H9 (cell line): ENCODE measurements around the gene C18orf54. TPM values are rescaled to one million over a fixed set of nuclear protein-coding genes. Genes with fewer than 3 reads are reported as not detected.

Experiments
- DNase-seq: peaks from one replicate; pipeline ENCODE4 v3.0.0-alpha.2; 2017
- H2AFZ ChIP-seq: one replicate; pipeline ENCODE4 v1.6.1; 2013; ENCODE audit warnings: mild to moderate bottlenecking, low read length, control low read depth, moderate library complexity
- H2AK5ac ChIP-seq: 2 replicates; pipeline ENCODE4 v1.6.1; 2013; ENCODE audit warnings: low read length, control low read depth, mixed read lengths; ENCODE audit not compliant: insufficient read length
- H2BK120ac ChIP-seq: one replicate; pipeline ENCODE4 v1.6.1; 2013; ENCODE audit warnings: low read depth, mild to moderate bottlenecking, low read length, control low read depth, inconsistent platforms; ENCODE audit not compliant: poor library complexity, severe bottlenecking
- H2BK12ac ChIP-seq: 2 replicates; pipeline ENCODE4 v1.6.1; 2013; ENCODE audit warnings: low read length, control low read depth, mixed read lengths, low read depth; ENCODE audit not compliant: insufficient read length
- H2BK15ac ChIP-seq: 2 replicates; pipeline ENCODE4 v1.6.1; 2013; ENCODE audit warnings: low read depth, low read length, control low read depth
- H2BK20ac ChIP-seq: one replicate; pipeline ENCODE4 v1.6.1; 2013; ENCODE audit warnings: low read depth, mild to moderate bottlenecking, low read length, control low read depth, inconsistent platforms; ENCODE audit not compliant: poor library complexity, severe bottlenecking
- H2BK5ac ChIP-seq: 2 replicates; pipeline ENCODE4 v1.6.1; 2013; ENCODE audit warnings: low read length, control low read depth, mixed read lengths; ENCODE audit not compliant: insufficient read length
- H3K14ac ChIP-seq: 2 replicates; pipeline ENCODE4 v1.6.1; 2013; ENCODE audit warnings: low read length, control low read depth; ENCODE audit not compliant: insufficient read depth
- H3K18ac ChIP-seq: 2 replicates; pipeline ENCODE4 v1.6.1; 2013; ENCODE audit warnings: low read depth, mild to moderate bottlenecking, mixed read lengths, low read length, control low read depth; ENCODE audit not compliant: insufficient read length
- H3K23ac ChIP-seq: 2 replicates; pipeline ENCODE4 v1.6.1; 2013; ENCODE audit warnings: low read length, control low read depth, mixed read lengths, low read depth; ENCODE audit not compliant: insufficient read length
- H3K23me2 ChIP-seq: 2 replicates; pipeline ENCODE4 v1.6.1; 2013; ENCODE audit warnings: low read depth, mild to moderate bottlenecking, mixed read lengths, low read length, control low read depth; ENCODE audit not compliant: insufficient read length, poor library complexity, severe bottlenecking
- H3K27ac ChIP-seq: 2 replicates; pipeline ENCODE4 v1.5.1; 2013; ENCODE audit warnings: low read length, control low read depth, mixed read lengths, low read depth; ENCODE audit not compliant: insufficient read length
- H3K27me3 ChIP-seq: 2 replicates; pipeline ENCODE4 v1.6.1; 2013; ENCODE audit warnings: low read length, control low read depth, inconsistent platforms; ENCODE audit not compliant: insufficient read depth
- H3K4ac ChIP-seq: 2 replicates; pipeline ENCODE4 v1.6.1; 2013; ENCODE audit warnings: low read depth, mild to moderate bottlenecking, control low read depth, inconsistent platforms, low read length, moderate library complexity
- H3K4me1 ChIP-seq: 2 replicates; pipeline ENCODE4 v1.6.1; 2013; ENCODE audit warnings: low read length, control low read depth, inconsistent platforms; ENCODE audit not compliant: insufficient read depth
- H3K4me2 ChIP-seq: 2 replicates; pipeline ENCODE4 v1.6.1; 2013; ENCODE audit warnings: low read length, control low read depth, mixed read lengths; ENCODE audit not compliant: insufficient read length, insufficient read depth
- H3K56ac ChIP-seq: 2 replicates; pipeline ENCODE4 v1.6.1; 2013; ENCODE audit warnings: low read depth, mild to moderate bottlenecking, mixed read lengths, low read length, control low read depth; ENCODE audit not compliant: insufficient read length
- H3K79me1 ChIP-seq: 2 replicates; pipeline ENCODE4 v1.6.1; 2013; ENCODE audit warnings: low read depth, mild to moderate bottlenecking, moderate library complexity, low read length, control low read depth, inconsistent platforms; ENCODE audit not compliant: insufficient read depth, poor library complexity, severe bottlenecking
- H3K79me2 ChIP-seq: 2 replicates; pipeline ENCODE4 v1.6.1; 2013; ENCODE audit warnings: low read length, control low read depth, inconsistent platforms; ENCODE audit not compliant: insufficient read depth
- H3K9ac ChIP-seq: 2 replicates; pipeline ENCODE4 v1.6.1; 2013; ENCODE audit warnings: low read length, control low read depth, mixed read lengths; ENCODE audit not compliant: insufficient read length; ENCODE audit errors: extremely low read depth
- H3K9me3 ChIP-seq: one replicate; pipeline ENCODE4 v1.6.1; 2013; ENCODE audit warnings: low read depth, low read length, inconsistent platforms; ENCODE audit not compliant: control insufficient read depth
- H3T11ph ChIP-seq: one replicate; pipeline ENCODE4 v1.6.1; 2013; ENCODE audit warnings: mild to moderate bottlenecking, low read length, control low read depth, inconsistent platforms
- H4K20me1 ChIP-seq: one replicate; pipeline ENCODE4 v1.6.1; 2013; ENCODE audit not compliant: control insufficient read depth, insufficient read length, insufficient read depth
- H4K5ac ChIP-seq: 2 replicates; pipeline ENCODE4 v1.6.1; 2013; ENCODE audit warnings: low read depth, mild to moderate bottlenecking, mixed read lengths, low read length, control low read depth; ENCODE audit not compliant: insufficient read length
- H4K8ac ChIP-seq: replicated peaks from 2 replicates; pipeline ENCODE4 v1.6.1; 2013; ENCODE audit warnings: low read length, control low read depth, mixed read lengths, low read depth; ENCODE audit not compliant: insufficient read length
- H4K91ac ChIP-seq: 2 replicates; pipeline ENCODE4 v1.6.1; 2013; ENCODE audit warnings: low read depth, mild to moderate bottlenecking, moderate library complexity, mixed read lengths, low read length, control low read depth; ENCODE audit not compliant: insufficient read length
- H3K27ac Mint-ChIP-seq, 3 experiments: 2 replicates in 2 of 3; 3 replicates in 1 of 3; pipeline ENCODE4 v1.8.0; 2020 to 2021; ENCODE audit warnings: mixed read lengths in 3 of 3, mild to moderate bottlenecking in 1 of 3, moderate library complexity in 1 of 3
- H3K27me3 Mint-ChIP-seq: 2 replicates; pipeline ENCODE4 v1.8.0; 2021; ENCODE audit warnings: low read depth, mild to moderate bottlenecking, moderate library complexity, mixed read lengths
- H3K36me3 Mint-ChIP-seq, 3 experiments: 2 replicates in 2 of 3; 3 replicates in 1 of 3; pipeline ENCODE4 v1.8.0; 2020 to 2021; ENCODE audit warnings: low read depth in 3 of 3, mixed read lengths in 3 of 3; ENCODE audit not compliant: insufficient read depth in 1 of 3
- H3K4me1 Mint-ChIP-seq, 2 experiments: 2 replicates each; pipeline ENCODE4 v1.8.0; 2020; ENCODE audit warnings: mixed read lengths in 2 of 2
- H3K4me3 Mint-ChIP-seq, 2 experiments: 2 replicates in 1 of 2; 3 replicates in 1 of 2; pipeline ENCODE4 v1.8.0; 2020 to 2021; ENCODE audit warnings: mild to moderate bottlenecking in 2 of 2, mixed read lengths in 2 of 2, moderate library complexity in 1 of 2
- H3K9me3 Mint-ChIP-seq, 2 experiments: 2 replicates in 1 of 2; 3 replicates in 1 of 2; pipeline ENCODE4 v1.8.0; 2020; ENCODE audit warnings: mild to moderate bottlenecking in 2 of 2, mixed read lengths in 2 of 2, moderate library complexity in 1 of 2
- WGBS: extraction: QIAGEN DNeasy Blood & Tissue Kit; methylation state at CpG from one replicate; pipeline ENCODE4 v1.1.7; 2013; ENCODE audit warnings: missing lambda C conversion rate, low lambda C conversion rate, mixed read lengths; ENCODE audit not compliant: insufficient read length; ENCODE audit errors: extremely low coverage; 5-methylcytosine and 5-hydroxymethylcytosine counted together
- total RNA-seq: library from RNA; stranded (reverse); gene quantifications from 2 replicates; pipeline ENCODE4 v1.2.1, GENCODE V29; 2021
- TF ChIP-seq, protein P1 (sequence below): fragments of 200-600 bp; sonication (generic); conservative IDR thresholded peaks from 3 replicates; pipeline ENCODE4 v1.8.0; 2021; ENCODE audit warnings: antibody characterized with exemption, mild to moderate bottlenecking

C18orf54 gene
- total RNA-seq, 1 experiment from 2014 or later = 21.6 TPM

DNA sequence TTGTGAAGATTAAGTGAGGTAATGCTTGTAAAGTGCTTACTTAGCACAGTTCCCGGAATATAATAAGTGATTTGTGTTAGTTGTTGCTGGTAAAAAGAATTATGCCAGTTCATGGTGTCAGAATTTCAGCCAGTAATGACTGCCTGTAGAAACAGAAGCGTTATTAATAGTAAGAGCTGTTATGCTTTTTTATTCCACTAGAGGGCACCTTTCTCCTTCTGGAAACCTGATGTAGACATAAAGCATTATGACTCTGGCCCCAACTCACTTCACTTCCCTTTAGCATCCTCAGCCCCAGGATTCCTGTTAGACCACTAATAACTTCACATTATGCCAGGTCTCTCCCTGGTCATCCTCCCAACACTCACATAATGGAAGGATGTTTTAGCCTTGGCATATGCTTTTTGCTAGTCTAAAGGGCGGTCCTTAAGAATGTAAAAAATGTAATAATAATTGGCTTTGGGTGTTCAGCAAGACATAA lies 34.9 kb downstream of the C18orf54 start:
- Histone ChIP-seq H3K27ac (no peak overlapping the region), H2BK120ac (no peak overlapping the region), H2AFZ (no peak overlapping the region), H3K27me3 (no peaks in the 10 kb centered on the region), H3K23me2 (no peaks in the 10 kb centered on the region), H2BK15ac (no peak overlapping the region), H4K91ac (no peak overlapping the region), H3K56ac (no peak overlapping the region), H3K79me2 (no peaks in the 10 kb centered on the region), H3K9me3 (no peaks in the 10 kb centered on the region), H3K4ac (no peak overlapping the region), H2BK5ac (no peak overlapping the region), H2BK12ac (no peak overlapping the region), H3K4me1 (peaks cover 1% of the 10 kb centered on the region; the same call in 1 of the 2 replicates), H3K14ac (no peak overlapping the region), H3K23ac (no peak overlapping the region), H3K9ac (no peak overlapping the region), H4K8ac (no peak overlapping the region), H2BK20ac (no peak overlapping the region), H4K20me1 (no peaks in the 10 kb centered on the region), H3K79me1 (no peaks in the 10 kb centered on the region), H2AK5ac (no peak overlapping the region), H3T11ph (no peak overlapping the region), H4K5ac (no peak overlapping the region), H3K4me2 (no peak overlapping the region), H3K18ac (no peak overlapping the region)
- peaks cover 4 to 15% (median 6%) of the 10 kb centered on the region in 3 experiments; a peak in 5 of 7 replicates for H3K36me3 Mint-ChIP-seq
- no CpG with 5 or more reads among the region's 3 CpGs for WGBS
- no peak overlapping the region for H3K27ac Mint-ChIP-seq
- no peak overlapping the region for H3K4me3 Mint-ChIP-seq
- DNase-seq = no peak
- H3K4me1 Mint-ChIP-seq = peaks cover 15 to 26% of the 10 kb centered on the region in 2 experiments
- TF ChIP-seq, protein P1, sequence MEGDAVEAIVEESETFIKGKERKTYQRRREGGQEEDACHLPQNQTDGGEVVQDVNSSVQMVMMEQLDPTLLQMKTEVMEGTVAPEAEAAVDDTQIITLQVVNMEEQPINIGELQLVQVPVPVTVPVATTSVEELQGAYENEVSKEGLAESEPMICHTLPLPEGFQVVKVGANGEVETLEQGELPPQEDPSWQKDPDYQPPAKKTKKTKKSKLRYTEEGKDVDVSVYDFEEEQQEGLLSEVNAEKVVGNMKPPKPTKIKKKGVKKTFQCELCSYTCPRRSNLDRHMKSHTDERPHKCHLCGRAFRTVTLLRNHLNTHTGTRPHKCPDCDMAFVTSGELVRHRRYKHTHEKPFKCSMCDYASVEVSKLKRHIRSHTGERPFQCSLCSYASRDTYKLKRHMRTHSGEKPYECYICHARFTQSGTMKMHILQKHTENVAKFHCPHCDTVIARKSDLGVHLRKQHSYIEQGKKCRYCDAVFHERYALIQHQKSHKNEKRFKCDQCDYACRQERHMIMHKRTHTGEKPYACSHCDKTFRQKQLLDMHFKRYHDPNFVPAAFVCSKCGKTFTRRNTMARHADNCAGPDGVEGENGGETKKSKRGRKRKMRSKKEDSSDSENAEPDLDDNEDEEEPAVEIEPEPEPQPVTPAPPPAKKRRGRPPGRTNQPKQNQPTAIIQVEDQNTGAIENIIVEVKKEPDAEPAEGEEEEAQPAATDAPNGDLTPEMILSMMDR = peak; percentile 83
- H3K9me3 Mint-ChIP-seq = peaks cover 4 to 9% of the 10 kb centered on the region in 2 experiments; a peak in 4 of 5 replicates
- H3K27me3 Mint-ChIP-seq = peaks cover 1% of the 10 kb centered on the region
